Spleen (tissue), 11 donors: ENCODE data around the gene IGHMBP2. TPM values are rescaled to one million over a fixed set of nuclear protein-coding genes. Genes with fewer than 3 reads are reported as not detected.

Experiments used
- DNase-seq: peaks from one replicate; pipeline ENCODE4 v3.0.0-alpha.2; 2020
- H3K27ac ChIP-seq, 8 donors: fragments of 200-600 bp; sonication (generic) in 7 of 8; 1 replicate in 4 of 8; 2 replicates in 4 of 8; pipeline versions ENCODE4 v1.5.0 to v1.8.0; 2016 to 2021; ENCODE audit warnings: inconsistent platforms in 4 of 8, mild to moderate bottlenecking in 4 of 8, moderate library complexity in 1 of 8
- H3K27me3 ChIP-seq, 7 donors: fragments of 200-600 bp; sonication (generic) in 6 of 7; replicated peaks in 1 of 7; 1 replicate in 4 of 7; 2 replicates in 3 of 7; pipeline versions ENCODE4 v1.5.0 to v1.8.0; 2016 to 2021; ENCODE audit warnings: inconsistent platforms in 3 of 7, mild to moderate bottlenecking in 1 of 7
- H3K36me3 ChIP-seq, 6 donors: fragments of 200-600 bp; sonication (generic) in 5 of 6; 1 replicate in 4 of 6; 2 replicates in 2 of 6; pipeline versions ENCODE4 v1.5.0 to v1.8.0; 2016 to 2021; ENCODE audit warnings: inconsistent platforms in 2 of 6
- H3K4me1 ChIP-seq, 6 donors: fragments of 200-600 bp; sonication (generic) in 5 of 6; 1 replicate in 3 of 6; 2 replicates in 3 of 6; pipeline versions ENCODE4 v1.5.0 to v1.8.0; 2016 to 2021; ENCODE audit warnings: inconsistent platforms in 3 of 6
- H3K4me3 ChIP-seq, 8 donors: fragments of 200-600 bp; sonication (generic) in 7 of 8; 1 replicate in 4 of 8; 2 replicates in 4 of 8; pipeline versions ENCODE4 v1.5.0 to v1.8.0; 2016 to 2021; ENCODE audit warnings: inconsistent platforms in 4 of 8, mild to moderate bottlenecking in 4 of 8, moderate library complexity in 2 of 8
- H3K9me3 ChIP-seq, 8 donors: fragments of 200-600 bp; sonication (generic) in 7 of 8; 1 replicate in 4 of 8; 2 replicates in 4 of 8; pipeline versions ENCODE4 v1.5.0 to v1.8.0; 2016 to 2021; ENCODE audit warnings: inconsistent platforms in 4 of 8
- CTCF ChIP-seq, 11 experiments: fragments of 200-600 bp in 7 of 11; fragments of 450-650 bp in 4 of 11; sonication (generic) in 4 of 11; IDR thresholded peaks in 8 of 11; conservative IDR thresholded peaks in 3 of 11; 1 replicate in 7 of 11; 2 replicates in 4 of 11; pipeline versions ENCODE4 v1.4.0 to v1.8.0; 2016 to 2021; ENCODE audit warnings: antibody characterized with exemption in 11 of 11, inconsistent platforms in 4 of 11, mild to moderate bottlenecking in 1 of 11
- POLR2A ChIP-seq, 3 donors: fragments of 450-650 bp; IDR thresholded peaks; one replicate each; pipeline ENCODE4 v1.5.1; 2017; ENCODE audit warnings: antibody characterized with exemption in 3 of 3, mild to moderate bottlenecking in 1 of 3
- POLR2AphosphoS5 ChIP-seq, 3 donors: sonication (generic); formaldehyde crosslinking; IDR thresholded peaks; one replicate each; pipeline ENCODE4 v1.5.1; 2017; ENCODE audit warnings: antibody characterized with exemption in 3 of 3
- WGBS, 5 donors: extraction: QIAGEN DNeasy Blood & Tissue Kit in 3 of 5; methylation state at CpG; one replicate each; pipeline versions ENCODE4 v1.1.5 to v1.1.7; 2013 to 2018; 5-methylcytosine and 5-hydroxymethylcytosine counted together
- intact Hi-C: fragments of 100-400 bp; cut with DNase I; formaldehyde crosslinking; loops from one replicate; pipeline ENCODE4 v1.15.0; 2023; ENCODE audit warnings: low total_unique reads
- polyA plus RNA-seq, 3 donors: library from polyadenylated mRNA; stranded (reverse); fragments of 200-250 nt; gene quantifications; one replicate each; pipeline ENCODE4 v1.2.1, GENCODE V29; 2013
- total RNA-seq, 7 donors: library from RNA; depleted of rRNA in 3 of 7; stranded (reverse); fragments of >200 nt in 3 of 7; fragmentation: NEBNext Ultra II Directional in 4 of 7; extraction: Animal tissue kit (Norgen Biotek cat#: 25700) in 4 of 7; gene quantifications; one replicate each; pipeline versions ENCODE4 v1.1.0 to v1.2.1, GENCODE V29; 2016 to 2021
- donor health status: healthy with polysubstance abuse.
- donor health status: DM: no; HTN: no; CAD: no; lungs with moderate emphysema.
- donor health status: DM: no; HTN: no; CAD: no.
- donor health status: Bipolar disorder and iron deficiency.
- donor health status: healthy.
- donor health status: DM: no; HTN: no; CAD: no.
- donor health status: DM: yes; HTN: yes; CAD: no.

The IGHMBP2 gene
- total and polyA plus RNA-seq, 10 donors: 8.2 to 31.6 (median 24.6) TPM

DNA sequence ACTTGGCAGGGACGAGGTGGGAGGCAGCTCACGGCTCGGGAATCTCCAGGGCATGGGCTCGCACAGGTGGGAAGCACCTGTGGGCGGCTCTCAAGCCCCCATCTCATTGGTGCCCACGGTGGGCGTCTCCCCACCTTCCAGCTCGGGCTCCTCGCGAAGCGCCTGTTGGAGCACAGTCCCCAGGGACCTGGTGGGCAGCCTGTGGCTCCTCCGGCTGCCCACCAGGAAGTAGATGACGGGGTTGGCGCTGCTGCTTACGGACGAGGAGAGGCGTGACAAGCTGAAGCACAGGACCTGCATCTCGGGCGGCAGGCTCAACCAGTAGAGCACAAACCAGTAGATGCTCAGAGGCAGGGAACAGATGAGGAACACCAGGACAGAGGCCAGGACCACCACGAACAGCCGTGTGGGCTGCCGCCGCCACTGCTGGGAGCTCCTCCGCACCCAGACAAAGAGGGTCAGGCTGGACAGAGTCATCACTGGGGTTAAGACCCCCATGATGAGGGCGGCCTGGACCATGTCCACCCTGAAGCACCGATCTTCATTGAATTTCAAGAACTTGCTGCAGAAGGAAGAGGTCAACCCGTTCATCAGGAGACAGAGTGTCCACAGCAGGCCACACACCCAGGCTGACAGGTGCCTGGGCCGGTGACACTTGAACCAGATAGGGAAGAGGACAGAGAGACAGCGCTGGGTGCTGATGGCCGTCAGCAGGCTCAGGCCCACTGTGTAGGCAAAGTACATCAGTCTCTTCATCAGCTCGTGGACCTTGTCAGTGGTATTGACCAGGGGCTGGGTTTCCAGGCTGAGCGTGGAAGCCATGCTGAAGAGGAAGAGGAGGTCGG, 76.5 kb downstream of the IGHMBP2 start:
- Histone ChIP-seq H3K36me3 (no peaks in the 10 kb centered on the region), H3K27me3 (peaks cover 0 to 32% (median 7%) of the 10 kb centered on the region in 7 donors), H3K4me1 (no peaks in the 10 kb centered on the region), H3K9me3 (peaks cover 0 to 11% (median 4%) of the 10 kb centered on the region in 8 donors), H3K27ac (no peak overlapping the region), H3K4me3 (no peak overlapping the region)
- TF ChIP-seq POLR2AphosphoS5 (IDR thresholded peaks at IDR 0.05) (no peak), CTCF (IDR thresholded peaks at IDR 0.05 in 8 of 11, conservative IDR thresholded peaks at IDR 0.05 in 3 of 11) (no peak), POLR2A (IDR thresholded peaks at IDR 0.05) (no peak)
- peak; percentile 54 for DNase-seq
- intact Hi-C loops: no loop called here
- WGBS, 5 donors: 74 to 85% (median 81%) methylated on average over 29 to 33 of the region's 33 CpGs

- Histone ChIP-seq H3K27ac (no peak within 1 kb of the TSS), H3K36me3 (no peaks in the 10 kb centered on the region), H3K4me3 (no peak within 1 kb of the TSS), H3K4me1 (no peaks in the 10 kb centered on the region), H3K9me3 (peaks cover 0 to 11% (median 4%) of the 10 kb centered on the region in 8 donors), H3K27me3 (peaks cover 0 to 35% (median 7%) of the 10 kb centered on the region in 7 donors)
- 77 to 90% (median 81%) methylated on average over 5 to 8 of the region's 8 CpGs for WGBS, 5 donors
- TF ChIP-seq POLR2A (IDR thresholded peaks at IDR 0.05): no peak
- TF ChIP-seq POLR2AphosphoS5 (IDR thresholded peaks at IDR 0.05): no peak
- TF ChIP-seq CTCF (IDR thresholded peaks at IDR 0.05 in 8 of 11, conservative IDR thresholded peaks at IDR 0.05 in 3 of 11): no peak
- intact Hi-C loops: no loop called here
- DNase-seq: peak; percentile 39
Observed at GRCh38 chr11:68980776-68981065, 77.0 kb downstream of the IGHMBP2 start, which contains the start of gene MRGPRD. Gene MRGPRD (minus strand): TSS chr11:68980986. CDS start chr11:68980986, 0 bp downstream.

DNA sequence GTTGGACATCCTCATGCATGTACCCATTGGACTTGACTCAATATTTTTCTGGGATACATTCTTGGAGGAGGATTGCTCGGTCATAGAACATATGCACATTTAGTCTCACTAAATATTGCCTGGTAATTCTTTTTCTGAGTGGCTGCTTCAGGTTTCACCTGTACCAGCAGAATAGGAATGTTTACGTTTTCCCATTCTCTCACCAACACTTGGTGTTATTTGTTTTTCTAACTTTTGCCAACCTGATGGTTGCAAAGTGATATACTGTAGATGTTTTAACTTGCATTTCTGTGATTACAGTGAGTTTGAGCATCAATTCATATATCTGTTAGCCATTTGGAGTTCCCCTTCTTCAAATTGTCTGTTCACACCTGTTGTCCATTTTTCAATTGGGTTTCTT, 78.4 kb downstream of the IGHMBP2 start:
- Histone ChIP-seq H3K4me3 (no peak overlapping the region), H3K27me3 (peaks cover 0 to 39% (median 7%) of the 10 kb centered on the region in 7 donors), H3K36me3 (no peaks in the 10 kb centered on the region), H3K4me1 (no peaks in the 10 kb centered on the region), H3K27ac (no peak overlapping the region), H3K9me3 (peaks cover 0 to 23% (median 14%) of the 10 kb centered on the region in 8 donors)
- no peak for TF ChIP-seq POLR2A (IDR thresholded peaks at IDR 0.05)
- no peak for TF ChIP-seq CTCF (IDR thresholded peaks at IDR 0.05 in 8 of 11, conservative IDR thresholded peaks at IDR 0.05 in 3 of 11)
- TF ChIP-seq POLR2AphosphoS5 (IDR thresholded peaks at IDR 0.05): no peak
- DNase-seq: no peak
- intact Hi-C loops: no loop called here
- WGBS, 5 donors: 90 to 99% (median 92%) methylated on average over 2 of the region's 2 CpGs

DNA sequence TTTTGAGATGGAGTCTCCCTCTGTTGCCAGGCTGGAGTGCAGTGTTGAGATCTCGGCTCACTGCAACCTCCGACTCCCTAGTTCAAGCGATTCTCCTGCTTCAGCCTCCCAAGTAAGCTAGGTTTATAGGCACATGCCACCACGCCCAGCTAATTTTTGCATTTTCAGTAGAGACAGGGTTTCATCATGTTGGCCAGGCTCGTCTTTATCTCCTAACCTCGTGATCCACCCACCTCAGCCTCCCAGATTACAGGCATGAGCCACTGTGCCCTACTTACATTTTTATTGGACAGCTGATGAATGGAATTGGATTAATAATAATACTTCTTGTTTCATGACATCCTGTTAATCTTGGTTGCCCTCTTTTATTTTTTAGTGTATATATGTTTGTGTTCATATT, 80.1 kb downstream of the IGHMBP2 start:
- 82 to 91% (median 84%) methylated on average over 6 of the region's 6 CpGs for WGBS, 5 donors
- H3K27ac ChIP-seq: no peak overlapping the region
- peaks cover 0 to 36% (median 5%) of the 10 kb centered on the region in 7 donors for H3K27me3 ChIP-seq
- TF ChIP-seq POLR2AphosphoS5 (IDR thresholded peaks at IDR 0.05) (no peak), CTCF (IDR thresholded peaks at IDR 0.05 in 8 of 11, conservative IDR thresholded peaks at IDR 0.05 in 3 of 11) (no peak), POLR2A (IDR thresholded peaks at IDR 0.05) (no peak)
- no peak overlapping the region for H3K4me3 ChIP-seq
- DNase-seq: no peak
- peaks cover 0 to 24% (median 16%) of the 10 kb centered on the region in 8 donors for H3K9me3 ChIP-seq
- H3K4me1 ChIP-seq: no peaks in the 10 kb centered on the region
- intact Hi-C loops: no loop called here
- no peaks in the 10 kb centered on the region for H3K36me3 ChIP-seq
